GM18873 (cell line): Measurements from ENCODE around the gene NFATC2IP.
"Not testable (repeated sequence)": the region's sequence is repeated elsewhere in the genome, so short reads cannot be mapped to it uniquely, and the experiment has no call there.

Experiments used
- ATAC-seq: cut with Tn5 transposase; IDR thresholded peaks from one replicate; pipeline ENCODE4 v1.9.1; 2021; ENCODE audit warnings: mild to moderate bottlenecking, moderate library complexity, moderate number of reproducible peaks; ENCODE audit not compliant: unreplicated experiment, low FRiP score

NFATC2IP gene

GRCh38 chr16:28925386-28926228, 25.1 kb upstream of the NFATC2IP start:
- ATAC-seq: peak; percentile 24

DNA sequence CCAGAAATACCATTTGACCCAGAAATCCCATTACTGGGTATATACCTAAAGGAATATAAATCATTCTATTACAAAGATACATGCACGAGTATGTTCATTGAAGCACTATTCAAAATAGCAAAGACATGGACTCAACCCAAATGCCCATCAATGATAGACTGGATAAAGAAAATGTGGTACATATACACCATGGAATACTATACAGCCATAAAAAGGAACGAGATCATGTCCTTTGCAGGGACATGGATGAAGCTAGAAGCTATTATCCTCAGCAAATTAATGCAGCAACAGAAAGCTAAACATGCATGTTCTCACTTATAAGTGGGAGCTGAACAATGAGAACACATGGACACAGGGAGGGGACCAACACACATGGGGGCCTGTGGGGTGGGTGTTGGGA, 24.5 kb upstream of the NFATC2IP start:
- not testable (repeated sequence) for ATAC-seq

GRCh38 chr16:28927815-28928214, 22.9 kb upstream of the NFATC2IP start:
- ATAC-seq: no peak

- no peak for ATAC-seq
Observed at GRCh38 chr16:28930203-28930602, 20.5 kb upstream of the NFATC2IP start.

- ATAC-seq: no peak
Observed at GRCh38 chr16:28930652-28931051, 20.1 kb upstream of the NFATC2IP start.

DNA sequence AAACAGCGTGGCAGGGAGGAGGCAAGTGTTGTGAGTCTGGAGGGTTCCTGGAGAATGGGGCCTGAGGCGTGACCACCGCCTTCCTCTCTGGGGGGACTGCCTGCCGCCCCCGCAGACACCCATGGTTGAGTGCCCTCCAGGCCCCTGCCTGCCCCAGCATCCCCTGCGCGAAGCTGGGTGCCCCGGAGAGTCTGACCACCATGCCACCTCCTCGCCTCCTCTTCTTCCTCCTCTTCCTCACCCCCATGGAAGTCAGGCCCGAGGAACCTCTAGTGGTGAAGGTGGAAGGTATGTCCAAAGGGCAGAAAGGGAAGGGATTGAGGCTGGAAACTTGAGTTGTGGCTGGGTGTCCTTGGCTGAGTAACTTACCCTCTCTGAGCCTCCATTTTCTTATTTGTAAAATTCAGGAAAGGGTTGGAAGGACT, 18.9 kb upstream of the NFATC2IP start, which contains the start of gene CD19:
Gene CD19 (plus strand): TSS at position 171 of the 425 bp plus-strand sequence. CDS start 30 bp downstream, at position 201.
- no peak for ATAC-seq

GRCh38 chr16:28932339-28933141, 18.2 kb upstream of the NFATC2IP start:
- ATAC-seq: no peak

DNA sequence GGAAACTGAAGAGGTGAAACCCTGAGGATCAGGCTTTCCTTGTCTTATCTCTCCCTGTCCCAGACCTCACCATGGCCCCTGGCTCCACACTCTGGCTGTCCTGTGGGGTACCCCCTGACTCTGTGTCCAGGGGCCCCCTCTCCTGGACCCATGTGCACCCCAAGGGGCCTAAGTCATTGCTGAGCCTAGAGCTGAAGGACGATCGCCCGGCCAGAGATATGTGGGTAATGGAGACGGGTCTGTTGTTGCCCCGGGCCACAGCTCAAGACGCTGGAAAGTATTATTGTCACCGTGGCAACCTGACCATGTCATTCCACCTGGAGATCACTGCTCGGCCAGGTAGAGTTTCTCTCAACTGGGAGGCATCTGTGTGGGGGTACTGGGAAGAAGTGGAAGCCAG, 17.6 kb upstream of the NFATC2IP start:
- ATAC-seq: no peak

DNA sequence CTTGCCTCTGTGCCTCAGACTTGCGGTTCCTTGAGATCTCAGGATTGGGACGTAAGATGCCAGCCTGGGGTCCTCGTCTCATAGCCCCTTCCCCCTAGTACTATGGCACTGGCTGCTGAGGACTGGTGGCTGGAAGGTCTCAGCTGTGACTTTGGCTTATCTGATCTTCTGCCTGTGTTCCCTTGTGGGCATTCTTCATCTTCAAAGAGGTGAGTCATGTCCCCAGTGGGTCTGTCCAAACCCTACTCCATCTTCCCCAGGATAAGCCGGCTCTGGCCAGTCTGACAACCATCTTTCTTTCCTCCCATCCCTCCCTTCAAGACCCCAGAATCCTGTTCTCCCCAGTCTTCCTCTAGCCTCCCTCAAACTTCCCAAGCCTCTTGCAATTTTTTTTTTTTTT, 15.4 kb upstream of the NFATC2IP start:
- ATAC-seq: no peak

GRCh38 chr16:28935924-28936783, 14.6 kb upstream of the NFATC2IP start:
- ATAC-seq: peak; percentile 59

DNA sequence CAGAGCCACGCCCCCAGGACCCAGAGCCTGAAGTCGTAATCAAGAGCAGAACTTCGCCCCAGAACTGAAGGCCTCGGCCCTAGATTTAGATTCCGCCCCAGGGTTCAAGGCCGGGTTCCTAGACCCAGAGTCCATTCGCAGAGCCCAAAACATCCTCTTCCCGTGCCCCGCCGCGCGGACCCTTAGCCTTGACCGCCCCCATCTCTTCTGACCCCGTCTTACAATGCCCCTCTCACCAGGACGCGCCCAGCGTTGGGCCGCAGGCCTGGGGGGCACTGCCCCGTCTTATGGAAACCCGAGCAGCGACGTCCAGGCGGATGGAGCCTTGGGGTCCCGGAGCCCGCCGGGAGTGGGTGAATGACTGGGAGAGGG, 14.0 kb upstream of the NFATC2IP start:
- ATAC-seq: no peak

GRCh38 chr16:28937222-28937876, 13.4 kb upstream of the NFATC2IP start:
- no peak for ATAC-seq

DNA sequence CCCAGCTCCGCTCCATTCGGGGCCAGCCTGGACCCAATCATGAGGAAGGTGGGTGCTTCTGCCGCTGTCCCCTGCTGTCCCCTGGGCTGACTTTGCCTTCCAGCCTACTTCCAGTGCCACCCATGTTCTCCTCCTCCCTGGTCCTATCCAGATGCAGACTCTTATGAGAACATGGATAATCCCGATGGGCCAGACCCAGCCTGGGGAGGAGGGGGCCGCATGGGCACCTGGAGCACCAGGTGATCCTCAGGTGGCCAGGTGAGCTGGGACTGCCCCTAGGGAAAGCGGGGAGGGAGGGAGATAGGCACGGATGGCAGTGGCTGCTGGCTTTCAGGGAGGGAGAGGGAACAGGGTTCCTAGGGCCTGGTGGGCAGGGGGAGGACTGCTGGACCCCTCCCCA, 12.0 kb upstream of the NFATC2IP start:
- no peak for ATAC-seq

GRCh38 chr16:28939825-28940224, 10.9 kb upstream of the NFATC2IP start:
- ATAC-seq: not testable (repeated sequence)

- ATAC-seq: no peak
Observed at GRCh38 chr16:28943281-28943680, 7.5 kb upstream of the NFATC2IP start.

- no peak for ATAC-seq
Observed at GRCh38 chr16:28946681-28947080, 4.1 kb upstream of the NFATC2IP start.

DNA sequence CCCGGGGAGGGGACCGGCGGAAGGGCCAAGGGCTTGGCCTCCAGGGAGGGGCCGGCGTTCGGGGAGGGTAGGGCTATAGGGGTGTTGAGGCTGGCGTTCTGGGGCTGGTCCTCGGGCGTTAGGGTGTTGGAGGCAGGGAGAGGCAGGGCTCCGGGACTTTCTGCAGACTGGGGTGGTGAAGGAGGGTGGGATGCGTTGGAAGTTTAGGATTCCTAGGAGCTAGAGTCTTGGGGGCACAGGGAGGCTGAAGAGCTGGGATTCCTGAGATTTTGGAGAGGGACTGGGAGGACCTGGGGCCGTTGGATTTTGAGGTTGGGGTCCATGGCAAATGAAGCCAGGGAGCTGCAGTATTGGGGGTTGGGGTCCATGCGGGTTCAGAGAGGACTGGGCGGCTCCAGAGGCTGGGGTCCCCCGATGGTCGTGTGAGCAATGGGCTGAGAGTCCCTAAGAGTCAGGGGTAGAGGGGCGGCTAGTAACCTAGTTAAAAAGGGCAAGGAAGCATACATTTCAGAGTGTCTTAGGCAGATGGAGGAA, 740 bp downstream of the NFATC2IP start:
- ATAC-seq: no peak

DNA sequence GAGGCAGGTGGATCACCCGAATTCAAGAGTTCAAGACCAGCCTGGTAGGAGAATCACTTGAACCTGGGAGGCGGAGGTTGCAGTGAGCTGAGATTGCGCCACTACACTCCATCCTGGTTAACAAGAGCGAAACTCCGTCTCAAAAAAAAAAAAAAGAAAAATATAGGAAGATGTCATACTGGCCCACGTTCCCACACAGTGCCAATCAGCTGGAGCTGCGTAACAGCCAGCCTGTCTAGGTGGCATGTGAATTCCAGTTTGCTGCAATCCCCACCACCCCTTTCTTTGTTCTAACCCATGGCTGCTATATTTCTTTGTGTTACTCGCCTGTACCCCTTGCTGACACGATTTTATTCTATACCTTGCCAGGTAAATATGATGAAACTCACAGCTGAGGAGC, 7.5 kb downstream of the NFATC2IP start:
- ATAC-seq: no peak

DNA sequence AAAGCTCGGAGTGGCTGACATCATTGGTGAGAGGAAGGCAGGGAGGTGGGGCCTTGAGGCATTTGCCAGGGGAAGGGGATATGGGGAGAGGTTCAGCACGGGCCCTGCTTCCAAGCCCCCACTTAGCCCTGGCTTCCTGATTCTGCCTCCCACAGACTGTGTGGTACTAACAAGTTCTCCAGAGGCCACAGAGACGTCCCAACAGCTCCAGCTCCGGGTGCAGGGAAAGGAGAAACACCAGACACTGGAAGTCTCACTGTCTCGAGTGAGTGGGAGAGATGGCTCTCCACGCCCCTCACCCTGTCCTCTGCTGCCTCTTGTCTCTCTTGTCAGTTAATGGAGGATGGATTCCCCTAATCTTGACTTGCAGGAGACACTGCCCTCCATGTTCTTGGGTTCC, 8.1 kb downstream of the NFATC2IP start:
- ATAC-seq: no peak

DNA sequence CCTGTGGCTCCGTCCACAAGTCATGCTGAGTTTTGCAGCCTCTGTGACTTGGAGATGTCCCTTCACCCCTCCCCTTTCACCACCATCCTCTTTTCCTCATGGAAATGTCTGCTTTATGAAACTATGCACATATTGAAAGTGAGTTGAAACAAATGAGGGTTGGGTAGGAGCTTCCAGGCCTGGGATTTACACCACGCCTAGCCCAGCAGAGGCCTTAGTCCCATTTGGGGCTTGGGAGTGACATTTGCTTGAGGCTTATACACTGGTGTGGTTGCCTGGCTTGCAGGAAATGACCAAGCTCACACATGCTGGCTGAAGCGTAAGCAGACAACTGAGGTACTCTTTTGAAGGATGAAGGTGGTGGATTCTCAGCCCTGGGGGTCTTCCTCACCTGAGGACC, 13.3 kb downstream of the NFATC2IP start:
- ATAC-seq: no peak
